Esophagus muscularis mucosa (tissue), 4 donors: Measurements from ENCODE around the gene NRXN3. TPM values are rescaled to one million over a fixed set of nuclear protein-coding genes. Genes with fewer than 3 reads are reported as not detected.

Experiments used
- DNase-seq: peaks from one replicate; pipeline ENCODE4 v3.0.0-alpha.2; 2017; ENCODE audit errors: extremely low spot score
- H3K27ac ChIP-seq, 4 donors: fragments of 200-600 bp; sonication (generic); replicated peaks in 1 of 4; 1 replicate in 3 of 4; 2 replicates in 1 of 4; pipeline ENCODE4 v1.5.1; 2016 to 2019; ENCODE audit warnings: mild to moderate bottlenecking in 1 of 4
- H3K27me3 ChIP-seq, 4 donors: fragments of 200-600 bp; sonication (generic); one replicate each; pipeline versions ENCODE4 v1.5.1 to v1.6.0; 2016 to 2019
- H3K36me3 ChIP-seq, 4 donors: fragments of 200-600 bp; sonication (generic); one replicate each; pipeline ENCODE4 v1.5.1; 2016 to 2019
- H3K4me1 ChIP-seq, 4 donors: fragments of 200-600 bp; sonication (generic); one replicate each; pipeline ENCODE4 v1.5.1; 2016 to 2019
- H3K4me3 ChIP-seq, 4 donors: fragments of 200-600 bp; sonication (generic); 1 replicate in 2 of 4; 2 replicates in 2 of 4; pipeline ENCODE4 v1.5.1; 2016 to 2019; ENCODE audit warnings: mild to moderate bottlenecking in 4 of 4, moderate library complexity in 1 of 4
- H3K9me3 ChIP-seq, 4 donors: fragments of 200-600 bp; sonication (generic); 1 replicate in 3 of 4; 2 replicates in 1 of 4; pipeline ENCODE4 v1.5.1; 2016 to 2019
- CTCF ChIP-seq, 3 experiments: fragments of 200-600 bp in 2 of 3; fragments of 450-650 bp in 1 of 3; sonication (generic) in 2 of 3; IDR thresholded peaks; one replicate each; pipeline ENCODE4 v1.5.1; 2017 to 2019; ENCODE audit warnings: antibody characterized with exemption in 3 of 3, mild to moderate bottlenecking in 2 of 3, moderate library complexity in 1 of 3
- EP300 ChIP-seq: sonication (generic); formaldehyde crosslinking; IDR thresholded peaks from one replicate; pipeline ENCODE4 v1.6.1; 2017; ENCODE audit warnings: antibody characterized with exemption
- POLR2A ChIP-seq: fragments of 450-650 bp; IDR thresholded peaks from one replicate; pipeline ENCODE4 v1.6.1; 2017; ENCODE audit warnings: antibody characterized with exemption, moderate library complexity, mild to moderate bottlenecking, low read depth
- POLR2AphosphoS5 ChIP-seq, 2 donors: sonication (generic); formaldehyde crosslinking; IDR thresholded peaks; one replicate each; pipeline ENCODE4 v1.6.1; 2017; ENCODE audit warnings: antibody characterized with exemption in 2 of 2
- WGBS: methylation state at CpG from one replicate; pipeline ENCODE4 v1.1.5; 2018; 5-methylcytosine and 5-hydroxymethylcytosine counted together
- intact Hi-C: fragments of 100-400 bp; cut with DNase I; formaldehyde crosslinking; loops from one replicate; pipeline ENCODE4 v1.15.1; 2023
- total RNA-seq, 4 donors: library from RNA; depleted of rRNA; stranded (reverse); fragments of >200 nt; gene quantifications; one replicate each; pipeline versions ENCODE4 v1.1.0 to v1.2.1, GENCODE V29; 2016

NRXN3 gene
- total RNA-seq, 4 donors from 2014 or later = 71.1 to 159 (median 122) TPM

- intact Hi-C loops = loop anchor here (10.0 kb wide), 1 partner anchor 58 kb away; no protein-coding TSS in a partner anchor
- TF ChIP-seq CTCF (IDR thresholded peaks at IDR 0.05) = no peak
- no peak for TF ChIP-seq POLR2AphosphoS5 (IDR thresholded peaks at IDR 0.05)
- no peak for TF ChIP-seq EP300
- no peak for TF ChIP-seq POLR2A
These were observed 886.7 kb downstream of the NRXN3 start for GRCh38 chr14:79056879-79057278.

DNA sequence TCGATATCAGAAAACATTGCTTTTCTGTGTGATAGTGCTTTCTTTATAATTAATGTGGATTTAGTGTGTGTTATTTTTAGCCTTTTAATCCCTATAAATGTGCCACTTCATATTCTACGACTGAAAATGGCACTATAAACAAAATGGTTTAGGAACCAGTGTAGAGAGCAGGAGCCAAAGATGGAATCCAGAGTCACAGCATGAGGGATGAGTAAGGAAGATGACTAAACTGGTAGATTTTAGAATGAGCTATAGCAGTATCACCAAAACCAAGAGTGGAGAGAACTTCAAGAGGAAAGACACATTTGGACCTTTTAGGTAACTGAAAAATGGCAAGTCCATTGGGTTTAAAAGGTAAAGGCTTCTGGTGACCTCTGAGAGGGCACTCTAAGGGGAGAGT is 887.2 kb downstream of the NRXN3 start:
- no peaks in the 10 kb centered on the region for H3K36me3 ChIP-seq
- peak overlapping the region; percentile 1 to 43 (median 10) for H3K27ac ChIP-seq
- no peak for DNase-seq
- WGBS = 71% methylated on average over 2 of the region's 2 CpGs
- H3K4me1 ChIP-seq = peaks cover 0 to 26% (median 14%) of the 10 kb centered on the region in 4 donors
- H3K27me3 ChIP-seq = no peaks in the 10 kb centered on the region
- TF ChIP-seq POLR2A (no peak), EP300 (no peak), POLR2AphosphoS5 (IDR thresholded peaks at IDR 0.05) (no peak), CTCF (IDR thresholded peaks at IDR 0.05) (no peak)
- no peaks in the 10 kb centered on the region for H3K9me3 ChIP-seq
- intact Hi-C loops = loop anchor here (10.0 kb wide), 1 partner anchor 57 kb away; no protein-coding TSS in a partner anchor
- H3K4me3 ChIP-seq = no peak overlapping the region

More at GRCh38 chr14:79056879-79057278, 886.7 kb downstream of the NRXN3 start:
- Histone ChIP-seq H3K36me3 (no peaks in the 10 kb centered on the region), H3K4me3 (no peak overlapping the region), H3K4me1 (peaks cover 0 to 26% (median 16%) of the 10 kb centered on the region in 4 donors), H3K27ac (peak overlapping the region in 2 of 4 donors; percentile 4 to 43), H3K9me3 (no peaks in the 10 kb centered on the region), H3K27me3 (no peaks in the 10 kb centered on the region)
- 80% methylated on average over 1 of the region's 1 CpG for WGBS
- no peak for DNase-seq

- intact Hi-C loops = no loop called here
- no peaks in the 10 kb centered on the region for H3K9me3 ChIP-seq
- no peak for TF ChIP-seq POLR2AphosphoS5 (IDR thresholded peaks at IDR 0.05)
- TF ChIP-seq POLR2A = no peak
- no peak for TF ChIP-seq EP300
- TF ChIP-seq CTCF (IDR thresholded peaks at IDR 0.05) = no peak
- WGBS = 70% methylated on average over 3 of the region's 3 CpGs
- H3K27ac ChIP-seq = no peak overlapping the region
- peaks cover 0 to 19% (median 4%) of the 10 kb centered on the region in 4 donors for H3K4me1 ChIP-seq
- no peaks in the 10 kb centered on the region for H3K27me3 ChIP-seq
- H3K36me3 ChIP-seq = no peaks in the 10 kb centered on the region
- DNase-seq = no peak
- no peak overlapping the region for H3K4me3 ChIP-seq
These were observed 892.1 kb downstream of the NRXN3 start for GRCh38 chr14:79062226-79062625.

DNA sequence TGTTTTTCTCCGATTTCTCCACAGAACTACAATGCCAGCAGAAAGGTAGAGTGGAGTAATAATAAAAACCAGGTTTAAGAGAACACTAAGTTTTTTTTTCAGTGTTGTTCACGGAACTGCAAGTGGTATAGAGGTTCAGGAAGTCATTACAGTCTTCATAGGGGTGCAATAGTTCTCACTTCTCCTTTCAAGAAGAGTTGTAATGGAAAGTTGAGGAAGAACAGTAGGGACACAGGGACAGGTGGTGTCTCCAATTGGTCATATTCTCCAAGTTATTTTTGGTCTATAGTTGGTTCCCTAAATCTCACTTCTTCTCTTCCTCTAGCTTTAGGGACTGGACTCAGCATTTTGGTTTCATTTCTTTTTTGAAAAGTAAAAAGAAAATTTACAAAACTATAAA is 894.0 kb downstream of the NRXN3 start:
- H3K36me3 ChIP-seq = no peaks in the 10 kb centered on the region
- H3K27ac ChIP-seq = no peak overlapping the region
- no peak for TF ChIP-seq EP300
- TF ChIP-seq POLR2A = no peak
- no peak for TF ChIP-seq POLR2AphosphoS5 (IDR thresholded peaks at IDR 0.05)
- TF ChIP-seq CTCF (IDR thresholded peaks at IDR 0.05) = no peak
- H3K27me3 ChIP-seq = no peaks in the 10 kb centered on the region
- H3K4me1 ChIP-seq = peaks cover 0 to 12% (median 4%) of the 10 kb centered on the region in 4 donors
- DNase-seq = no peak
- 84% methylated on average over 2 of the region's 2 CpGs for WGBS
- no peak overlapping the region for H3K4me3 ChIP-seq
- intact Hi-C loops = no loop called here
- H3K9me3 ChIP-seq = no peaks in the 10 kb centered on the region

GRCh38 chr14:79074510-79074909 is 904.3 kb downstream of the NRXN3 start:
- no peaks in the 10 kb centered on the region for H3K36me3 ChIP-seq
- 0% methylated on average over 1 of the region's 2 CpGs for WGBS
- H3K27me3 ChIP-seq = no peaks in the 10 kb centered on the region
- TF ChIP-seq EP300 = no peak
- no peak for TF ChIP-seq CTCF (IDR thresholded peaks at IDR 0.05)
- TF ChIP-seq POLR2AphosphoS5 (IDR thresholded peaks at IDR 0.05) = no peak
- no peak for TF ChIP-seq POLR2A
- no peaks in the 10 kb centered on the region for H3K9me3 ChIP-seq
- H3K4me3 ChIP-seq = no peak overlapping the region
- no peak overlapping the region for H3K27ac ChIP-seq
- no peak for DNase-seq
- intact Hi-C loops = no loop called here
- peaks cover 0 to 26% (median 14%) of the 10 kb centered on the region in 4 donors for H3K4me1 ChIP-seq
